C4-2B (cell line): ENCODE results near the gene MACROD1.

Source experiments
- H3K27ac ChIP-seq: fragments of 450-650 bp; 2 replicates; pipeline ENCODE4 v1.5.1; 2017
- ZFX ChIP-seq: fragments of 450-650 bp; IDR thresholded peaks from 2 replicates; pipeline ENCODE4 v1.6.1; 2017
- TF ChIP-seq, protein P1 (sequence below): fragments of 450-650 bp; conservative IDR thresholded peaks from 2 replicates; pipeline ENCODE4 v1.5.1; 2017; ENCODE audit warnings: mild to moderate bottlenecking

The MACROD1 gene

DNA sequence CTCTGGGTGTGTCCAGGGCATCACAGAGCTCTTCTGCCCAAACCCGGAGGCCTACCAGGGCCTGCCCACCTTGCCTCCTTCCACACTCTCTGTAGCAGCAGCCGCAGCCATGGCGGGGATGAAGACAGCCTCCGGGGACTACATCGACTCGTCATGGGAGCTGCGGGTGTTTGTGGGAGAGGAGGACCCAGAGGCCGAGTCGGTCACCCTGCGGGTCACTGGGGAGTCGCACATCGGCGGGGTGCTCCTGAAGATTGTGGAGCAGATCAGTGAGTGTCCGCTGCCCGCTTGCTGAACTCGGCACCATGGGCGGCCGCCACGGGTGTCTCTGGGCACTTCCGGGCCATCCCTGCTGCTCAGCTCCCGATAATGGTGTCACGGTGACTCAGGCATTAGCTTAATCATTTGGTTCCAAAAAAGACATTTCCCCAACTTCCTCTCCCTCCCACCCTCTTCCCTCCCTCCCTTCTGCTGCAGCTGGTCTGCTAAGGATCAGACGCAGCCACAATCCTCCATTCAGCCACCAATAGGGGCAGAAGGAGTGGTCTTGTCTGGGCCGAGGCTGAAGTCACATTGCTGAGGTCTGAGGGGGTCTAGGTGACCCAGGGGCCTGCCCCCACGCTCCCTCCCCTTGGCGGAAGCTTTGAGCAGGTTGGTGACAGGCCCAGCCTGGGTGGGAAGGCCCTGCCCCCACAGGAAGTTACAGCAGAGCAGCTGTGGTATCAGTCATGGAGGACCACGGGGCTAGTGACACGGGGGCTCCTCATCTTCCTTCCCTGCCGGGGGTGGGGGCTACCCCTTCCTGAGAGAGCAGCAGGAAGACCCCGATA is 41.6 kb upstream of the MACROD1 start:
- no peak overlapping the region for H3K27ac ChIP-seq

DNA sequence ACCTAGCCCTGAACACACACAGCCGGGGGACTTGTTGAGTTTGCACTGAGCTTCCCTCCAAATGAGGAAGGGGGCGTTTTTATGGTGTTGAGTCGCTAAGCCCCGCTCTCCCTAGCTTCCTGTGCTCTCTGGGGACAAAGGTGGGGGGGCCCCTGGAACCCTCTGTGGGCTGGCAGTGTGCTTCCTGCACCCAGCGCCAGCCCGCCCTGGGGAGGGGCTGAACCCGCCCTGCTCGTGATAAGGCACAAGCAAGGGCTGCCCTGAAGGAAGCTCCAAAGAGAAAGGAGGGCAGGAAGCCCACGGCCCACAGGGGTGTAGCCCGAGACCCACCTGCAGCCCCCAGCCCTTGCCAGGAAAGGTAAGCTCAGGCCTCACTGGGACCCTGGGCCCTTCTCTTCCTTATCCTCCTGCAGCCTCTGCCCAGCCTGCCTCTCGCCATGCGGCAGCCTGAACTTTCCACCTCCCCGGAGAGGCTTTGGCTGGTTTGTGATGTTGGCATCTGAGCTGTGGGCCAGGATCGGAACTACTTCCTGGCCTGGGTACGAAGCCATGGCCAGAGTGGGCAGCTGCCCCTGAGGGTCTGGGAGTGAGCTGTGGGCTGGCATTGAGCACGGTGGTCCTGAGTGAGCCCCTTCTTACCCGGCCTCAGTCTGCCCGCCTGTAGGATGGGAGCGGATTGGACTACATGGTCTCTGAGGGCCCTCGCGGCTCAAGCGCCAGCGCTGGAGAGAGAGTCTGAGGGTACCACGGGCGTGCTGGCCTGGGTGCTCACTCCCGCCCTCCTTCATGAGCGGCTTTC is 40.7 kb upstream of the MACROD1 start, which contains the start of gene FERMT3:
Gene FERMT3 (plus strand): TSS at position 265 of the 799 bp plus-strand sequence. CDS start 644 bp downstream, outside the sequence.
- TF ChIP-seq, protein P1, sequence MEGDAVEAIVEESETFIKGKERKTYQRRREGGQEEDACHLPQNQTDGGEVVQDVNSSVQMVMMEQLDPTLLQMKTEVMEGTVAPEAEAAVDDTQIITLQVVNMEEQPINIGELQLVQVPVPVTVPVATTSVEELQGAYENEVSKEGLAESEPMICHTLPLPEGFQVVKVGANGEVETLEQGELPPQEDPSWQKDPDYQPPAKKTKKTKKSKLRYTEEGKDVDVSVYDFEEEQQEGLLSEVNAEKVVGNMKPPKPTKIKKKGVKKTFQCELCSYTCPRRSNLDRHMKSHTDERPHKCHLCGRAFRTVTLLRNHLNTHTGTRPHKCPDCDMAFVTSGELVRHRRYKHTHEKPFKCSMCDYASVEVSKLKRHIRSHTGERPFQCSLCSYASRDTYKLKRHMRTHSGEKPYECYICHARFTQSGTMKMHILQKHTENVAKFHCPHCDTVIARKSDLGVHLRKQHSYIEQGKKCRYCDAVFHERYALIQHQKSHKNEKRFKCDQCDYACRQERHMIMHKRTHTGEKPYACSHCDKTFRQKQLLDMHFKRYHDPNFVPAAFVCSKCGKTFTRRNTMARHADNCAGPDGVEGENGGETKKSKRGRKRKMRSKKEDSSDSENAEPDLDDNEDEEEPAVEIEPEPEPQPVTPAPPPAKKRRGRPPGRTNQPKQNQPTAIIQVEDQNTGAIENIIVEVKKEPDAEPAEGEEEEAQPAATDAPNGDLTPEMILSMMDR: no peak
- no peak for TF ChIP-seq ZFX
- H3K27ac ChIP-seq: no peak within 1 kb of the TSS

More for the DNA sequence above, 41.6 kb upstream of the MACROD1 start:
- TF ChIP-seq, protein P1: no peak
- TF ChIP-seq ZFX: no peak

DNA sequence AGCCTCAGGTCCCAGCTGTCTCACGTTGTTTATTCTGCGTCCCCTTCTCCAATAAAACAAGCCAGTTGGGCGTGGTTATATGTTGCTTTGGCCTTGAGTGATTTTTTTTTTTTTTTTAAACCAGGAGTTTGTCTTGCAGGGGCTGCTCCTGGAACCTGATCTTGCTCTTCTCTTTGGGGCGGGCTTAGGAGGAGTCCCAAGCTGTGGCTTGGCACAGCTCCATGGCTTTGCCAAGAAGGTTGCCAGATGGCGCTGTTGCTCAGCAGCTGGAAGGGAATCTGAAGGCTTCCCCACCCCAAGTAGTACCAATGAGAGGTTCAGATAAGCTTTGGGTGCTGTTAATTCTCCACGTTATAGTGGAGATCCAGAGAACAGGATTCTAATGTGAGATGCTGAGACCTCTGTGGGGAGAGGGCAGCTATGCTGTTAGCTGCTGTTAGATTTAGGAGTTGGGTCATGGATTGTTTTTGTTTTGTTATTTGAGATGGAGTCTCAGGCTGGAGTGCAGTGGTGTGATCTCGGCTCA is 38.6 kb upstream of the MACROD1 start:
- H3K27ac ChIP-seq: no peak overlapping the region
- TF ChIP-seq, protein P1: no peak; the same call in 1 of the 2 replicates
- no peak for TF ChIP-seq ZFX

GRCh38 chr11:64204080-64204440 is 38.1 kb upstream of the MACROD1 start:
- H3K27ac ChIP-seq: no peak overlapping the region
- no peak for TF ChIP-seq ZFX

DNA sequence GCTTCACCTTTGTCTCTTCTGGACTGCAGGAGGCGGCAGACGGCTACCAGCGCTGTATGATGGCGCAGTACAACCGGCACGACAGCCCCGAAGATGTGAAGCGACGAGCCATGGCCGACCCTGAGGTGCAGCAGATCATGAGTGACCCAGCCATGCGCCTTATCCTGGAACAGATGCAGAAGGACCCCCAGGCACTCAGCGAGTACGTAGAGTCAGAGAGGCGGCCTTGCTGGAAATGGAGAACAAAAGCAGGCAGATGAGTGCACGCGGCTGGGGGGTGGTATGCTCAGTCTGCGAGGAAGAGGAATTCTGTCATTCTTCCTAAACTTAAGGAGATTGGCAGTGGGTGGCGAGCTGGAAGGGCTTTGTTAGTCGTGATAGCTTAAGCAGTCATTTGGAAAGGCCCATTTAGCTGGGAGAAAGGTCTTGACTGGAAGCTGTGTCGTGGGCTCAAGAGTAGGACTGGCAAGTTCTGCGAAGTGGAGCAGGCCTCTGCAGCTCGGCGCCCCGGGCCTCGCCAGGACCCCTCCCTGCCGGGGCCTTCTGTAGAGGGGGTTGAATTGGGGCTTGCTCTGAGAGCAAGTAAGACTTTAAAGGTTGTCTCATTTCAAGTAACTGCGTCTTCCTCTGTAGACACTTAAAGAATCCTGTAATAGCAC is 37.6 kb upstream of the MACROD1 start:
- TF ChIP-seq, protein P1: no peak
- TF ChIP-seq ZFX: no peak
- no peak overlapping the region for H3K27ac ChIP-seq

- H3K27ac ChIP-seq: no peak overlapping the region
- no peak for TF ChIP-seq ZFX
- TF ChIP-seq, protein P1: no peak
These were observed 37.1 kb upstream of the MACROD1 start for GRCh38 chr11:64202992-64203391.

DNA sequence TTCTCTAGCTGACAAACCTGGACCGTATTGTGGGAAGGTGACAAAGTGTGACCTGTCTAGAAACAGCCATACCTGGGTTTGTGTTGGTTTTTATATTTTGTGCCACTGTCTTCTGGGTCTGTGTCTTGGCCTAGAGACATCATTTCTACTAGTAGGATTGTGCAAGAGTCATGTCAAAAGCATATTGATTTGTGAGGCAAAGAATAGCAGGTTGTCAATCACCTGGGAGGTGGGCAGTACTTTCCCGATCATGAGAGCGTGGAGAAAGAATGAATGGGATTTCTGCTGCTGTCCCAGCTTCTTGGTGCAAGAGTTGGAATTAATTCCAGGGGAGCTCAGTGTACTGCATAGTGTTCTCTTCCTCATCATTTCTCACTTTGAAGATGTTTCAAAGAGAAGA is 35.6 kb upstream of the MACROD1 start:
- no peak for TF ChIP-seq ZFX
- TF ChIP-seq, protein P1: no peak
- H3K27ac ChIP-seq: no peak overlapping the region
